Fibroblast of villous mesenchyme (primary cell): ENCODE data around the gene TBX4. TPM values are rescaled to one million over a fixed set of nuclear protein-coding genes. Genes with fewer than 3 reads are reported as not detected.

Experiments used
- DNase-seq: peaks from one replicate; pipeline ENCODE4 v3.0.0-alpha.2; 2010; ENCODE audit warnings: low read depth
- H3K4me3 ChIP-seq: 2 replicates; pipeline ENCODE4 v1.5.1; 2011; ENCODE audit warnings: low read depth, mild to moderate bottlenecking, low read length
- CTCF ChIP-seq: IDR thresholded peaks from 2 replicates; pipeline ENCODE4 v1.5.1; 2012; ENCODE audit warnings: low read depth, mild to moderate bottlenecking, low read length; ENCODE audit not compliant: insufficient read depth
- total RNA-seq: library from RNA; depleted of rRNA; stranded (reverse); fragments of >200 nt; gene quantifications from 2 replicates; pipeline ENCODE4 v1.2.3, GENCODE V29; 2012

TBX4 gene
- total RNA-seq, 1 donor, result not detected

GRCh38 chr17:61414141-61414935 lies 37.9 kb upstream of the TBX4 start:
- no peak for DNase-seq
- no peak overlapping the region for H3K4me3 ChIP-seq
- TF ChIP-seq CTCF, result no peak

GRCh38 chr17:61414936-61415251 lies 37.3 kb upstream of the TBX4 start:
- H3K4me3 ChIP-seq, result no peak overlapping the region
- no peak for DNase-seq
- TF ChIP-seq CTCF, result no peak

- peak; percentile 53 for DNase-seq
- TF ChIP-seq CTCF, result no peak
- no peak overlapping the region for H3K4me3 ChIP-seq
Observed at GRCh38 chr17:61415374-61416210, 36.6 kb upstream of the TBX4 start.

GRCh38 chr17:61416211-61416539 lies 36.0 kb upstream of the TBX4 start:
- no peak overlapping the region for H3K4me3 ChIP-seq
- TF ChIP-seq CTCF, result no peak
- no peak for DNase-seq

- peak; percentile 96 for TF ChIP-seq CTCF
- DNase-seq, result peak; percentile 90
- peak overlapping the region; percentile 30 for H3K4me3 ChIP-seq
Observed at GRCh38 chr17:61416540-61417363, 35.5 kb upstream of the TBX4 start.

GRCh38 chr17:61418449-61418848 lies 33.8 kb upstream of the TBX4 start:
- H3K4me3 ChIP-seq, result no peak overlapping the region
- no peak for TF ChIP-seq CTCF

More at GRCh38 chr17:61418449-61418848, 33.8 kb upstream of the TBX4 start:
- DNase-seq, result no peak
